ENCODE measurements around the gene SGK1.

GRCh38 chr6:134177236-134177635 is 140.7 kb downstream of the SGK1 start:
- TF ChIP-seq POLR2A (IDR thresholded peaks at IDR 0.05) (no peak), CTCF (IDR thresholded peaks at IDR 0.05) (no peak)

Measured in testis (tissue), 2 donors.